Body of pancreas (tissue), 4 donors: ENCODE results near the gene ACVR2A. TPM values are rescaled to one million over a fixed set of nuclear protein-coding genes. Genes with fewer than 3 reads are reported as not detected.

Source experiments
- ATAC-seq: fragments of 150-250 bp; one replicate; pipeline ENCODE4 v1.9.1; 2016
- DNase-seq, 4 donors: peaks; one replicate each; pipeline ENCODE4 v3.0.0-alpha.2; 2019
- H3K27ac ChIP-seq, 4 donors: fragments of 200-600 bp; sonication (generic); 1 replicate in 3 of 4; 2 replicates in 1 of 4; pipeline versions ENCODE4 v1.5.1 to v1.6.1; 2016 to 2019; ENCODE audit warnings: mild to moderate bottlenecking in 1 of 4, mixed read lengths in 1 of 4, moderate library complexity in 1 of 4
- H3K27me3 ChIP-seq, 2 donors: fragments of 200-600 bp; sonication (generic); one replicate each; pipeline ENCODE4 v1.6.0; 2016; ENCODE audit warnings: mild to moderate bottlenecking in 1 of 2
- H3K36me3 ChIP-seq, 2 donors: fragments of 200-600 bp; sonication (generic); replicated peaks in 1 of 2; 2 replicates each; pipeline ENCODE4 v1.5.1; 2016; ENCODE audit warnings: low read depth in 2 of 2; ENCODE audit not compliant: insufficient read depth in 1 of 2
- H3K4me1 ChIP-seq: fragments of 200-600 bp; sonication (generic); one replicate; pipeline ENCODE4 v1.6.0; 2016
- H3K4me3 ChIP-seq, 2 donors: fragments of 200-600 bp; sonication (generic); 1 replicate in 1 of 2; 2 replicates in 1 of 2; pipeline ENCODE4 v1.5.1; 2016 to 2019
- H3K9me3 ChIP-seq, 3 donors: fragments of 200-600 bp; sonication (generic); 1 replicate in 2 of 3; 2 replicates in 1 of 3; pipeline ENCODE4 v1.5.1; 2016
- CTCF ChIP-seq, 7 experiments: fragments of 450-650 bp in 4 of 7; fragments of 200-600 bp in 3 of 7; sonication (generic) in 3 of 7; IDR thresholded peaks; one replicate each; pipeline ENCODE4 v1.5.1; 2016 to 2019; ENCODE audit warnings: antibody characterized with exemption in 7 of 7
- POLR2A ChIP-seq, 3 donors: fragments of 450-650 bp; IDR thresholded peaks; one replicate each; pipeline ENCODE4 v1.6.1; 2016; ENCODE audit warnings: antibody characterized with exemption in 3 of 3, mild to moderate bottlenecking in 2 of 3
- WGBS, 2 donors: methylation state at CpG; one replicate each; pipeline ENCODE4 v1.1.5; 2017; 5-methylcytosine and 5-hydroxymethylcytosine counted together
- intact Hi-C: fragments of 100-400 bp; cut with DNase I; formaldehyde crosslinking; loops from one replicate; pipeline ENCODE4 v1.15.1; 2023
- total RNA-seq, 2 donors: library from RNA; depleted of rRNA; stranded (reverse); fragments of >200 nt; gene quantifications; one replicate each; pipeline ENCODE4 v1.1.0, GENCODE V29; 2016

ACVR2A gene
- total RNA-seq, 2 donors from 2014 or later: 5.6 to 25.9 TPM

- no peak for DNase-seq
- no peak overlapping the region for H3K27ac ChIP-seq
- no peaks in the 10 kb centered on the region for H3K36me3 ChIP-seq
Measured at GRCh38 chr2:147810883-147811765, 33.7 kb upstream of the ACVR2A start.

GRCh38 chr2:147818741-147819140 is 26.1 kb upstream of the ACVR2A start:
- no peak for ATAC-seq
- intact Hi-C loops: no loop called here
- TF ChIP-seq POLR2A (IDR thresholded peaks at IDR 0.05): no peak
- no peak for TF ChIP-seq CTCF (IDR thresholded peaks at IDR 0.05)
- H3K9me3 ChIP-seq: no peaks in the 10 kb centered on the region
- 84 to 85% methylated on average over 1 of the region's 1 CpG for WGBS, 2 donors
- no peaks in the 10 kb centered on the region for H3K4me1 ChIP-seq
- H3K27me3 ChIP-seq: no peaks in the 10 kb centered on the region
- no peaks in the 10 kb centered on the region for H3K36me3 ChIP-seq
- no peak overlapping the region for H3K4me3 ChIP-seq
- no peak overlapping the region for H3K27ac ChIP-seq
- no peak for DNase-seq

More at GRCh38 chr2:147810883-147811765, 33.7 kb upstream of the ACVR2A start:
- H3K4me1 ChIP-seq: no peaks in the 10 kb centered on the region
- no peak overlapping the region for H3K4me3 ChIP-seq
- no peaks in the 10 kb centered on the region for H3K9me3 ChIP-seq
- intact Hi-C loops: no loop called here
- no peak for ATAC-seq
- H3K27me3 ChIP-seq: no peaks in the 10 kb centered on the region
- no peak for TF ChIP-seq CTCF (IDR thresholded peaks at IDR 0.05)
- TF ChIP-seq POLR2A (IDR thresholded peaks at IDR 0.05): no peak

GRCh38 chr2:147824620-147825019 is 20.2 kb upstream of the ACVR2A start:
- Histone ChIP-seq H3K27ac (no peak overlapping the region), H3K36me3 (no peaks in the 10 kb centered on the region), H3K4me1 (no peaks in the 10 kb centered on the region), H3K9me3 (no peaks in the 10 kb centered on the region), H3K4me3 (no peak overlapping the region), H3K27me3 (no peaks in the 10 kb centered on the region)
- no peak for ATAC-seq
- WGBS, 2 donors: 63 to 78% methylated on average over 3 of the region's 3 CpGs
- intact Hi-C loops: no loop called here
- no peak for DNase-seq
- TF ChIP-seq POLR2A (IDR thresholded peaks at IDR 0.05) (no peak), CTCF (IDR thresholded peaks at IDR 0.05) (no peak)

- no peaks in the 10 kb centered on the region for H3K4me1 ChIP-seq
- 93 to 95% methylated on average over 27 to 41 of the region's 41 CpGs for WGBS, 2 donors
- ATAC-seq: no peak
- DNase-seq: no peak
- H3K27ac ChIP-seq: no peak overlapping the region
- no peak for TF ChIP-seq POLR2A (IDR thresholded peaks at IDR 0.05)
- TF ChIP-seq CTCF (IDR thresholded peaks at IDR 0.05): no peak
- no peak overlapping the region for H3K4me3 ChIP-seq
- H3K36me3 ChIP-seq: no peaks in the 10 kb centered on the region
- H3K27me3 ChIP-seq: no peaks in the 10 kb centered on the region
- no peaks in the 10 kb centered on the region for H3K9me3 ChIP-seq
- intact Hi-C loops: no loop called here
Measured at GRCh38 chr2:147826278-147827087, 18.3 kb upstream of the ACVR2A start.
